Measurements from ENCODE around the gene NOL9. TPM values are rescaled to one million over a fixed set of nuclear protein-coding genes. Genes with fewer than 3 reads are reported as not detected.

NOL9 gene
- total and polyA plus RNA-seq, 2 of the 13 experiments (the other 11 are each of a cell fraction or from before 2014, with no cell fraction given), result 18.0 to 24.7 TPM

GRCh38 chr1:6491480-6491962, 62.8 kb downstream of the NOL9 start, which contains the start of gene PLEKHG5 (continued):
- TF ChIP-seq PRDM10 (CRISPR knock-in tag; IDR thresholded peaks at IDR 0.05; ENCODE audit: low read depth) (peak; percentile 23; the same call in 1 of the 2 replicates), ZNF382 (CRISPR knock-in tag; IDR thresholded peaks at IDR 0.05; ENCODE audit: borderline replicate concordance) (no peak), HNF4A (CRISPR knock-in tag; IDR thresholded peaks at IDR 0.05) (no peak), ZNF639 (CRISPR knock-in tag; conservative IDR thresholded peaks at IDR 0.05) (no peak), ARNT2 (CRISPR knock-in tag; IDR thresholded peaks at IDR 0.05; ENCODE audit: low read depth) (no peak), SAP130 (CRISPR knock-in tag; IDR thresholded peaks at IDR 0.05; ENCODE audit: low read depth) (peak; percentile 39; the same call in 1 of the 2 replicates), GABPB1 (CRISPR knock-in tag; IDR thresholded peaks at IDR 0.05) (no peak), ZNF512B (CRISPR knock-in tag; IDR thresholded peaks at IDR 0.05; ENCODE audit: borderline replicate concordance) (no peak), ZNF230 (CRISPR knock-in tag; IDR thresholded peaks at IDR 0.05) (0 out of 2 replicates have a peak, but pooled peaks have one; percentile 46), ZNF567 (CRISPR knock-in tag; IDR thresholded peaks at IDR 0.05; ENCODE audit: borderline replicate concordance) (no peak), TFAP4 (IDR thresholded peaks at IDR 0.05; ENCODE audit: borderline replicate concordance, low read depth) (no peak), PATZ1 (CRISPR knock-in tag; IDR thresholded peaks at IDR 0.05) (0 out of 2 replicates have a peak, but pooled peaks have one; percentile 32), ZBTB20 (CRISPR knock-in tag; IDR thresholded peaks at IDR 0.05; ENCODE audit: borderline replicate concordance, low read depth) (no peak), ZNF292 (CRISPR knock-in tag; IDR thresholded peaks at IDR 0.05; ENCODE audit: borderline replicate concordance, low read depth) (no peak), ZNF263 (CRISPR knock-in tag; IDR thresholded peaks at IDR 0.05) (peak; percentile 95), SOX5 (CRISPR knock-in tag; IDR thresholded peaks at IDR 0.05; ENCODE audit: borderline replicate concordance) (0 out of 2 replicates have a peak, but pooled peaks have one; percentile 21), ATF7-NPFF (CRISPR knock-in tag; IDR thresholded peaks at IDR 0.05; ENCODE audit: low read depth) (no peak), ZMAT3 (CRISPR knock-in tag; conservative IDR thresholded peaks at IDR 0.05) (no peak), PAWR (CRISPR knock-in tag; IDR thresholded peaks at IDR 0.05; ENCODE audit: borderline replicate concordance) (no peak)
